ENCODE data around the gene PAX3. TPM values are rescaled to one million over a fixed set of nuclear protein-coding genes. Genes with fewer than 3 reads are reported as not detected.

Gene PAX3
- total and polyA plus RNA-seq, 2 experiments from 2014 or later: not detected

DNA sequence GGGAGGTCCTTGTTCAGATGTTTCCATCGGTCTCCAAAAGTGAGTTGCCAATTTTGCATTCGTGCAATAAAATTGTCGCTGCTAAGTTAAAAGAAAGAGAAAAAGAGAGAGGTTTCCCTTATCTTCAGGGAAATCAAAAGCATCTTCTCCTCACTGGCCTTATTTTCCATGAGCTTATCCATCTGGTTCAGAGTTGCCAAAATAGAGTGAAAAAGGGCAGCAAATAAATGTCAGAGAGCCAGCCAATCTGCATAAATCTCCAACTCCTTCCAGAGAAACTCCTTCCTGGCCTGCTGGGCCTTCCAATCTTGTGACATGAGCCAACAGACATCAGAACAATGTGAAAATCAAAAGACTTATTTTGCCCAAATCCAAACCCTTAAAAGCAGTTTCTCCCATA, 28.4 kb downstream of the PAX3 start:
- Histone ChIP-seq H3K4me3 (no peak overlapping the region), H3K9me2 (ENCODE audit: insufficient read depth) (no peaks in the 10 kb centered on the region), H3K4me2 (ENCODE audit: unreplicated experiment) (no peak overlapping the region), H3K9ac (no peak overlapping the region), H3K4me1 (ENCODE audit: insufficient read depth) (no peaks in the 10 kb centered on the region), H3F3A (ENCODE audit: insufficient read depth) (no peaks in the 10 kb centered on the region), H3K36me3 (ENCODE audit: low read depth) (no peaks in the 10 kb centered on the region), H3K79me2 (ENCODE audit: insufficient read depth) (no peaks in the 10 kb centered on the region), H3K27me3 (replicated peaks; ENCODE audit: insufficient read depth) (peaks cover 8% of the 10 kb centered on the region; the same call in 1 of the 2 replicates), H2AFZ (no peak overlapping the region), H3K9me3 (ENCODE audit: low read depth) (no peaks in the 10 kb centered on the region), H3K27ac (no peak overlapping the region), H4K20me1 (ENCODE audit: insufficient read depth) (no peaks in the 10 kb centered on the region)
- TF ChIP-seq EZH2 (IDR thresholded peaks at IDR 0.05; ENCODE audit: insufficient read depth, poor library complexity, severe bottlenecking): no peak
- no peak for TF ChIP-seq EZH2phosphoT487 (IDR thresholded peaks at IDR 0.05; ENCODE audit: insufficient read depth, low read depth)
- 18 to 23% methylated on average over 3 of the region's 3 CpGs for WGBS, 2 experiments (ENCODE audit: low coverage in 1 of 2, low lambda C conversion rate in 2 of 2, missing lambda C conversion rate in 2 of 2)
- in situ Hi-C loops (cut with MboI): no loop called here
- DNase-seq: no peak

DNA sequence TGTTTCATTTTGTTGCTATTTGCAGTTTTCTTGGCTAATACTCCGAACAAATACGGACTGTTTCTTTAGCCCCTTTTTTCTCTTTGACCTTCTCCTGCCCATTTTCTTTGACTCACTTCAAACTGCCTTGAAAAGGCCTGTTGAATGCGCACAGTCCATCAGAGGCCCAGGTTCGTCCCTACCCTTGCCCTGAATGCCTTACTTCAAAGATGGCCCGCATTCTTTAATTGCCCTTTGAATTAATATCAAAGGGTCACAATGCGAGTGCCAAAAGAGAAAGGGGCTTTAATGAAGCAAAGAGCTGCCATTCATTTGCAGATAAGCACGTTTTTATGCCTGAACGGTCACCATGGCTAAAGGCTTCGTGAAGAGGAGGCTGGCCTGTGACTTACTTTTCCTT, 29.7 kb downstream of the PAX3 start:
- Histone ChIP-seq H3K27me3 (replicated peaks; ENCODE audit: insufficient read depth) (peaks cover 8% of the 10 kb centered on the region; the same call in 1 of the 2 replicates), H3K4me1 (ENCODE audit: insufficient read depth) (no peaks in the 10 kb centered on the region), H3K27ac (no peak overlapping the region), H3K36me3 (ENCODE audit: low read depth) (no peaks in the 10 kb centered on the region), H3K9ac (no peak overlapping the region), H3K79me2 (ENCODE audit: insufficient read depth) (no peaks in the 10 kb centered on the region), H3F3A (ENCODE audit: insufficient read depth) (no peaks in the 10 kb centered on the region), H2AFZ (no peak overlapping the region), H3K9me2 (ENCODE audit: insufficient read depth) (no peaks in the 10 kb centered on the region), H4K20me1 (ENCODE audit: insufficient read depth) (no peaks in the 10 kb centered on the region), H3K4me2 (ENCODE audit: unreplicated experiment) (no peak overlapping the region), H3K9me3 (ENCODE audit: low read depth) (no peaks in the 10 kb centered on the region), H3K4me3 (no peak overlapping the region)
- TF ChIP-seq EZH2 (IDR thresholded peaks at IDR 0.05; ENCODE audit: insufficient read depth, poor library complexity, severe bottlenecking) (no peak), EZH2phosphoT487 (IDR thresholded peaks at IDR 0.05; ENCODE audit: insufficient read depth, low read depth) (no peak)
- in situ Hi-C loops (cut with MboI): no loop called here
- WGBS, 2 experiments (ENCODE audit: low coverage in 1 of 2, low lambda C conversion rate in 2 of 2, missing lambda C conversion rate in 2 of 2): 38 to 46% methylated on average over 9 of the region's 9 CpGs
- no peak for DNase-seq

DNA sequence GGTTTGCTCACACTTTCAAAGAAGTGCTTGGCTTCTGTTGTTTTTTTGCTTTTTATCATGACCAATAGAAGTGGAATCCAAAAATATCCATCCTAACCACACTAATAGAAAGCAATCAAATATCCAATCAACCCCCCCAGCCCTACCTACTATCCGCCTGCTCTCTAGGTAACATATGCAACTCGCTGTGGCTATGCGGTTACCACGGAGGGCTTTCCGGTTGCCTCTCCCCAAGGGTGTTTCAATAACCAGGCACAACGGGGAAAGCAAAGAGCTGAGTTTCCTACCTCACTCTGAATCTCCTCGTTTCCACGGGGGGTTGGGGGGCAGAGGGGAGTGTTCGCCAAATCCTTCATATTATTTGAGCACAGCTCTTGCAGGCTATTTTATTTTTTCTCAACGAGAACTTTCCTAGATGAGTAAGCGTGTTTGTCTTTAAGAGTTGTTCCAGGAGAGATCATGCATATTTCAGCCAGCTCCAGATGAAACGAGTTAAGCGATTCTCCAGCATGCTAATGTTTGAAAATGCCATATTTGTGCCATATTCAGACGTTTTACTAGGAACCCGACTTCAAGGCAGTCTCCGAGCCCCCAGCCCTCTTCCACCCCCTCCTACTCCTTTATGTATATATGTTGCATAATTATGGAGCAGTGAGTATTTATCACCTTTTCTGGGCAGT, 30.3 kb downstream of the PAX3 start:
- H3K27ac ChIP-seq: no peak overlapping the region
- in situ Hi-C loops (cut with MboI): no loop called here

DNA sequence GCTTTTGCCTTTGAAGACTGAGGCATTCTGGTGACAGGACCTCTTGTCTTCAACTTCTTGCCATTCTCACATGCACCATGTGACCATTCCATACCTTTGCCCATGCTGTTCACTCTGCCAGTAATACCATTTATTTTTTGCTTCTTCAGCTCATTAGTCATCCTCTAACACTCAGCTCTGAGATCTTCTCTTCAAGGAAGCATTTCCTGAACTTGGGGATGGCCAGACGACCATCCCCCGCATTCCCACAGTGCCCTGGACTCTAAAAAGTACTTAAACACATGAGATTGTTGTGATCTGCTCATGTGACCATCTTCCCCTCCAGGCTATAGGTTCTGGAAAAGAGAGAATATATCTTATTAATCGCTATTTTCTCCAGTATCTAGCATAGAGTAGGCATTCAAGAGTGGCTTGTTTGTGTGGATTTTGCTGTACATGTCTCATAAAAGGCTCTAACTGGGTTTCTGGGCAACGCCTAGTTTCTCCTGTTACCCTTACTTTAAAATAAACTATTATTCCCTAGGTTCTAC, 33.9 kb downstream of the PAX3 start:
- Histone ChIP-seq H3K79me2 (ENCODE audit: insufficient read depth) (no peaks in the 10 kb centered on the region), H3K27ac (no peak overlapping the region), H3K27me3 (replicated peaks; ENCODE audit: insufficient read depth) (no peaks in the 10 kb centered on the region; the same call in 1 of the 2 replicates), H2AFZ (no peak overlapping the region), H3K4me1 (ENCODE audit: insufficient read depth) (no peaks in the 10 kb centered on the region), H3K4me3 (no peak overlapping the region), H3K9me2 (ENCODE audit: insufficient read depth) (no peaks in the 10 kb centered on the region), H3F3A (ENCODE audit: insufficient read depth) (no peaks in the 10 kb centered on the region), H3K4me2 (ENCODE audit: unreplicated experiment) (no peak overlapping the region), H3K9ac (no peak overlapping the region), H3K9me3 (ENCODE audit: low read depth) (no peaks in the 10 kb centered on the region), H4K20me1 (ENCODE audit: insufficient read depth) (no peaks in the 10 kb centered on the region), H3K36me3 (ENCODE audit: low read depth) (no peaks in the 10 kb centered on the region)
- TF ChIP-seq EZH2phosphoT487 (IDR thresholded peaks at IDR 0.05; ENCODE audit: insufficient read depth, low read depth) (no peak), EZH2 (IDR thresholded peaks at IDR 0.05; ENCODE audit: insufficient read depth, poor library complexity, severe bottlenecking) (no peak)
- in situ Hi-C loops (cut with MboI): no loop called here
- DNase-seq: no peak
- 9 to 12% methylated on average over 4 of the region's 4 CpGs for WGBS, 2 experiments (ENCODE audit: low coverage in 1 of 2, low lambda C conversion rate in 2 of 2, missing lambda C conversion rate in 2 of 2)

More for the DNA sequence above, 30.3 kb downstream of the PAX3 start:
- 10 to 12% methylated on average over 16 of the region's 16 CpGs for WGBS, 2 experiments (ENCODE audit: low coverage in 1 of 2, low lambda C conversion rate in 2 of 2, missing lambda C conversion rate in 2 of 2)
- H3K9me2 ChIP-seq (ENCODE audit: insufficient read depth): no peaks in the 10 kb centered on the region
- H3K4me3 ChIP-seq: no peak overlapping the region
- H3K4me2 ChIP-seq (ENCODE audit: unreplicated experiment): no peak overlapping the region
- TF ChIP-seq EZH2 (IDR thresholded peaks at IDR 0.05; ENCODE audit: insufficient read depth, poor library complexity, severe bottlenecking) (no peak), EZH2phosphoT487 (IDR thresholded peaks at IDR 0.05; ENCODE audit: insufficient read depth, low read depth) (no peak)
- H2AFZ ChIP-seq: no peak overlapping the region
- H3K4me1 ChIP-seq (ENCODE audit: insufficient read depth): no peaks in the 10 kb centered on the region
- peaks cover 8% of the 10 kb centered on the region; the same call in 1 of the 2 replicates for H3K27me3 ChIP-seq (replicated peaks; ENCODE audit: insufficient read depth)
- DNase-seq: no peak
- H4K20me1 ChIP-seq (ENCODE audit: insufficient read depth): no peaks in the 10 kb centered on the region
- no peaks in the 10 kb centered on the region for H3K9me3 ChIP-seq (ENCODE audit: low read depth)
- no peaks in the 10 kb centered on the region for H3K79me2 ChIP-seq (ENCODE audit: insufficient read depth)
- no peaks in the 10 kb centered on the region for H3F3A ChIP-seq (ENCODE audit: insufficient read depth)
- no peaks in the 10 kb centered on the region for H3K36me3 ChIP-seq (ENCODE audit: low read depth)
- H3K9ac ChIP-seq: no peak overlapping the region
